Measurements from ENCODE around the gene ASTN2.

- TF ChIP-seq POLR2AphosphoS5 (IDR thresholded peaks at IDR 0.05; ENCODE audit: low read depth) (no peak), CREB1 (CRISPR knock-in tag; IDR thresholded peaks at IDR 0.05; ENCODE audit: low read depth) (no peak)
Observed at GRCh38 chr9:116587919-116588318, 826.9 kb downstream of the ASTN2 start.

All from GM23338 (cell line).